Muscle layer of colon (tissue), 2 donors: ENCODE measurements around the gene ARMH1.

ENCODE experiments used
- H3K27ac ChIP-seq: one replicate; pipeline ENCODE4 v1.7.0; 2013; ENCODE audit warnings: low read depth, mild to moderate bottlenecking, low read length, moderate library complexity
- H3K27me3 ChIP-seq, 2 donors: one replicate each; pipeline ENCODE4 v1.7.0; 2013; ENCODE audit warnings: low read length in 2 of 2, mild to moderate bottlenecking in 2 of 2; ENCODE audit not compliant: insufficient read depth in 2 of 2, control insufficient read depth in 1 of 2
- H3K36me3 ChIP-seq: one replicate; pipeline ENCODE4 v1.7.0; 2013; ENCODE audit warnings: mild to moderate bottlenecking, low read length; ENCODE audit not compliant: insufficient read depth
- H3K4me1 ChIP-seq: one replicate; pipeline ENCODE4 v1.7.0; 2013; ENCODE audit warnings: mild to moderate bottlenecking, low read length; ENCODE audit not compliant: insufficient read depth
- H3K4me3 ChIP-seq, 2 donors: one replicate each; pipeline ENCODE4 v1.7.0; 2013; ENCODE audit warnings: low read length in 2 of 2, low read depth in 1 of 2, mild to moderate bottlenecking in 1 of 2, moderate library complexity in 1 of 2
- H3K9ac ChIP-seq: one replicate; pipeline ENCODE4 v1.7.0; 2013; ENCODE audit warnings: low read length
- H3K9me3 ChIP-seq: one replicate; pipeline ENCODE4 v1.7.0; 2013; ENCODE audit warnings: mild to moderate bottlenecking, low read length
- donor health status: abdominal sarcoma.
- donor health status: Adenocarcinoma of cecum.

Gene ARMH1

GRCh38 chr1:44673675-44674112 is 820 bp upstream of the ARMH1 start:
- peaks cover 25% of the 10 kb centered on the region for H3K4me1 ChIP-seq

DNA sequence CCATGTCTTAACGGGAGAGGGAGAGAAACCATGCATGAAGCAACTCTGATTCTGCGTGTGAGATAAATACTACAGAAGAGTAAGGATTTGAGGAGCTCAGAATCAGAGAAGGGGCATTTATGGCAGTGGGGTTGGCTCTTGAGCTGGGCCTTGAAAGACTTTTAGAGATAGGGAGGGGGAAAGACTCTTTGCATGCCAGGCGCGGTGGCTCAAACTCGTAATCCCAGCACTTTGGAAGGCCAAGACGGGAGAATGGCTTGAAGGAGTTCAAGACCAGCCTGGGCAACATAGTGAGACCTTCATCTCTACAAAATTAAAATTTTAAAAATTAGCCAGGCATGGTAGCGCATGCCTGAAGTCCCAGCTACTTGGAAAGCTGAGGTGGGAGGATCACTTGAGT is 672 bp downstream of the ARMH1 start:
- Histone ChIP-seq H3K9ac (peak overlapping the region; percentile 24), H3K36me3 (no peaks in the 10 kb centered on the region), H3K27ac (no peak overlapping the region), H3K9me3 (no peaks in the 10 kb centered on the region), H3K27me3 (no peaks in the 10 kb centered on the region), H3K4me1 (peaks cover 25% of the 10 kb centered on the region), H3K4me3 (peak overlapping the region in 1 of 2 donors; percentile 87)

More at GRCh38 chr1:44673675-44674112, 820 bp upstream of the ARMH1 start:
- H3K36me3 ChIP-seq = no peaks in the 10 kb centered on the region
- H3K27ac ChIP-seq = peak overlapping the region; percentile 97
- H3K9me3 ChIP-seq = no peaks in the 10 kb centered on the region
- peak overlapping the region; percentile 87 for H3K4me3 ChIP-seq
- H3K27me3 ChIP-seq = no peaks in the 10 kb centered on the region
- H3K9ac ChIP-seq = peak overlapping the region; percentile 89

DNA sequence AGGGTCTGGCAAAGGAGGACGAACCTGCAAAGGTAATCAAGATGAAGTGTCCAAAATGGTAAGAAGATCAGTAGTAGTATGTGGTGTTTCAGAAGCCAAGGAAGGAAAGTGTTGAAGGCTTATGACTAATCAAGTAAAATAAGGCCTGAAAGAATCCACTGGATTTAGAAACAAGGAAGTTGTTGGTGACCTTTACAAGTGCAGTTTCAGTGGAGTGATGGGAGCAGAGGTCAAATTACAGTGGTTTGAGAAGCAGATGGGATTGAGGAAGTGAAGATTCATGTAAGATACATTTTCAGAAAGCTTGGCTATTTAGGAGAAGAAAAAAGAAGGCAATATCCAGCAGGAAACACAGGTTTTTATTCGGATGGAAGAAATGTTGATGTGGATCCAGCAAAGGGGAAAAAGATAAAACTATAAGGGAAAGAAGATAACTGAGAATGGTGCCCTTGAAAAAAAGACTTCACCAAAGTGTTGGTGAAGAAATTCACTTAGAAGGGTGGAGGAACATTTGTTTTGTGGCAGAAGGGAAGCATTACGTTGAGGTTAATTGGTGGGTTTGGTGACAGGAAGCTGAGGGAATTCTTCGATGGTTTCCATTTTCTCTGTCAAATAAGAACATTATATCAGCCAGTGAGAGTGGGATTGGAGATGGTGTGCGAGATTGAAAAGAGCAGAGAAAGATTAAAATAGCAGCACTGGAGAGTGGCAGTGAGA is 2.1 kb downstream of the ARMH1 start:
- no peaks in the 10 kb centered on the region for H3K9me3 ChIP-seq
- no peaks in the 10 kb centered on the region for H3K27me3 ChIP-seq
- peaks cover 25% of the 10 kb centered on the region for H3K4me1 ChIP-seq
- no peaks in the 10 kb centered on the region for H3K36me3 ChIP-seq
- H3K4me3 ChIP-seq = no peak overlapping the region
- no peak overlapping the region for H3K9ac ChIP-seq
- no peak overlapping the region for H3K27ac ChIP-seq

- H3K9ac ChIP-seq = no peak overlapping the region
Measured at GRCh38 chr1:44677201-44677766, 2.8 kb downstream of the ARMH1 start.

DNA sequence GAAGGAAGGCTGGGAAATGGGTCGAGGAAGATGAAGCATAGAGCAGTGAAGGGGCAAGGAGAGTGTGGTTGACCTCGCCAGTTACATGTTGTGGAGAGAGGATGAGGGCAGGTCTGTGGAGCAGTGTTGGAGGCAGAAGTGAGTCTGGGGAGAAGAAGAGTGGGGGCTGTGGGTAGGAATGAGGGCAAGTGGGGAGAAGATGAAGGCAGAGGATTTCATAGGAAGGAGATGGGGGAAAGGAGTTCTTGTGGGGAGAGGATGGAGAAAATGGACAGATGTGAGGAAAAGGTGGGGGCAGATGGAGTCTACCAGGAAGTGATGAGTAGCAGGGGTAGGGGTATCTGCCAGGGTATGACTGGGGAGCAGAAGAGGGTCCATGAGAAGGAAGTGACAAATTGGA is 3.6 kb downstream of the ARMH1 start:
- Histone ChIP-seq H3K9ac (no peak overlapping the region), H3K36me3 (no peaks in the 10 kb centered on the region), H3K4me1 (peaks cover 15% of the 10 kb centered on the region), H3K27me3 (no peaks in the 10 kb centered on the region), H3K4me3 (no peak overlapping the region), H3K27ac (no peak overlapping the region), H3K9me3 (no peaks in the 10 kb centered on the region)

More at GRCh38 chr1:44677201-44677766, 2.8 kb downstream of the ARMH1 start:
- Histone ChIP-seq H3K27ac (no peak overlapping the region), H3K36me3 (no peaks in the 10 kb centered on the region), H3K4me1 (peaks cover 23% of the 10 kb centered on the region), H3K9me3 (no peaks in the 10 kb centered on the region), H3K4me3 (no peak overlapping the region), H3K27me3 (no peaks in the 10 kb centered on the region)

- no peaks in the 10 kb centered on the region for H3K27me3 ChIP-seq
- no peaks in the 10 kb centered on the region for H3K9me3 ChIP-seq
- peaks cover 10% of the 10 kb centered on the region for H3K4me1 ChIP-seq
- H3K36me3 ChIP-seq = no peaks in the 10 kb centered on the region
- H3K27ac ChIP-seq = no peak overlapping the region
- no peak overlapping the region for H3K4me3 ChIP-seq
- H3K9ac ChIP-seq = no peak overlapping the region
Measured at GRCh38 chr1:44678626-44679025, 4.1 kb downstream of the ARMH1 start.

- H3K4me3 ChIP-seq = no peak overlapping the region
- H3K27ac ChIP-seq = no peak overlapping the region
- peaks cover 8% of the 10 kb centered on the region for H3K4me1 ChIP-seq
- no peaks in the 10 kb centered on the region for H3K9me3 ChIP-seq
- no peaks in the 10 kb centered on the region for H3K27me3 ChIP-seq
- no peak overlapping the region for H3K9ac ChIP-seq
- no peaks in the 10 kb centered on the region for H3K36me3 ChIP-seq
Measured at GRCh38 chr1:44679468-44679867, 5.0 kb downstream of the ARMH1 start.

GRCh38 chr1:44681905-44682882 is 7.7 kb downstream of the ARMH1 start:
- no peaks in the 10 kb centered on the region for H3K36me3 ChIP-seq
- H3K27me3 ChIP-seq = no peaks in the 10 kb centered on the region
- no peak overlapping the region for H3K27ac ChIP-seq
- H3K4me3 ChIP-seq = no peak overlapping the region
- no peaks in the 10 kb centered on the region for H3K9me3 ChIP-seq
- H3K4me1 ChIP-seq = no peaks in the 10 kb centered on the region
- no peak overlapping the region for H3K9ac ChIP-seq

DNA sequence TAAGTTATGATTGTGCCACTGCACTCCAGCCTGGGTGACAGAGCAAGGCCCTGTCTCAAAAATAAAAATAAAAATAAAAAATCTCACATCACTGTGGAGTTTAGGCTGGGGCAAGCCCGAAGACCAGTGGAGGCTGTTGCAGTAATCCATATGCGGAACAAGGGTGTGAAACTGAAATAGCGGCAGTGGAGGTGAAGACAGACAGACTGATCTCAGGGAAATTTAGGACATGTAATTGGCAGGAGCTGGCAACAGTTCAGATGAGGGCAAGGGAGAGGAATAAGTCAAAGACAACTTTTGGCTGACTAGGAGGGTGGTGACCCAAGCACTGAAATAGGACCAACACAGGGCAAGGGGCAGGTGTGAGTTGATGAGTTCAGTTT is 8.4 kb downstream of the ARMH1 start:
- Histone ChIP-seq H3K9me3 (no peaks in the 10 kb centered on the region), H3K36me3 (no peaks in the 10 kb centered on the region), H3K4me3 (no peak overlapping the region), H3K4me1 (no peaks in the 10 kb centered on the region), H3K9ac (no peak overlapping the region), H3K27me3 (no peaks in the 10 kb centered on the region), H3K27ac (no peak overlapping the region)

DNA sequence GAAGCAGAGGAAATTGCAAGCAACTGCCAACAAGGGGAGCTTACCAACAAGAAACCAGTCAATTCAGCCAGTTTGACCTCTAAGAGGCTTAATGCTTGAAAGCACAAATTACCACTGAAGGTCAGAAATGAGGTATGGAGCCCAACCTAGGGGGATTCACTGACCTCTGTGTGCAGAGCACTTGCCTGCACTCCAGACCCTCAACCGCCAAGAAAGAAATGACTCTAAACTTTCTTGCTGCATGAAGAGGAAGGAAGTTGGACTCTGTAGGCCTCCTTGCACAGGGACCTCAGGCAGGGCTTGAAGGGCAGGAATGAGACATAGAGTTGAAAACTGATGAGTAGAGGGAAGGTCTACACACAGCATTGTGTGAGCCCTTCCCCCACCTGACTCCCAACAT is 10.0 kb downstream of the ARMH1 start:
- Histone ChIP-seq H3K4me3 (no peak overlapping the region), H3K4me1 (no peaks in the 10 kb centered on the region), H3K27me3 (no peaks in the 10 kb centered on the region), H3K36me3 (no peaks in the 10 kb centered on the region), H3K9ac (no peak overlapping the region), H3K27ac (no peak overlapping the region), H3K9me3 (no peaks in the 10 kb centered on the region)

- Histone ChIP-seq H3K9me3 (no peaks in the 10 kb centered on the region), H3K4me1 (no peaks in the 10 kb centered on the region), H3K27me3 (no peaks in the 10 kb centered on the region), H3K4me3 (no peak overlapping the region), H3K9ac (no peak overlapping the region), H3K27ac (no peak overlapping the region), H3K36me3 (no peaks in the 10 kb centered on the region)
Measured at GRCh38 chr1:44685218-44685617, 10.7 kb downstream of the ARMH1 start.
